Duodenal mucosa (tissue), 2 donors: ENCODE measurements around the gene SPG7.

Source experiments
- H3K27ac ChIP-seq: one replicate; pipeline ENCODE4 v1.7.0; 2013; ENCODE audit warnings: low read depth, low read length
- H3K27me3 ChIP-seq, 2 donors: one replicate each; pipeline ENCODE4 v1.7.0; 2013; ENCODE audit warnings: low read length in 2 of 2, control low read depth in 1 of 2; ENCODE audit not compliant: insufficient read depth in 2 of 2, control insufficient read depth in 1 of 2
- H3K36me3 ChIP-seq, 2 donors: one replicate each; pipeline ENCODE4 v1.7.0; 2013; ENCODE audit warnings: low read length in 2 of 2, control low read depth in 1 of 2; ENCODE audit not compliant: insufficient read depth in 2 of 2, control insufficient read depth in 1 of 2
- H3K4me1 ChIP-seq, 2 donors: one replicate each; pipeline ENCODE4 v1.7.0; 2013; ENCODE audit warnings: low read length in 2 of 2, control low read depth in 1 of 2; ENCODE audit not compliant: insufficient read depth in 2 of 2, control insufficient read depth in 1 of 2
- H3K4me3 ChIP-seq, 2 donors: one replicate each; pipeline ENCODE4 v1.7.0; 2013; ENCODE audit warnings: low read length in 2 of 2, low read depth in 1 of 2
- H3K9ac ChIP-seq, 2 donors: one replicate each; pipeline ENCODE4 v1.7.0; 2013; ENCODE audit warnings: low read length in 2 of 2, low read depth in 1 of 2
- H3K9me3 ChIP-seq, 2 donors: one replicate each; pipeline ENCODE4 v1.7.0; 2013; ENCODE audit warnings: low read length in 2 of 2, control low read depth in 1 of 2; ENCODE audit not compliant: control insufficient read depth in 1 of 2

Gene SPG7

DNA sequence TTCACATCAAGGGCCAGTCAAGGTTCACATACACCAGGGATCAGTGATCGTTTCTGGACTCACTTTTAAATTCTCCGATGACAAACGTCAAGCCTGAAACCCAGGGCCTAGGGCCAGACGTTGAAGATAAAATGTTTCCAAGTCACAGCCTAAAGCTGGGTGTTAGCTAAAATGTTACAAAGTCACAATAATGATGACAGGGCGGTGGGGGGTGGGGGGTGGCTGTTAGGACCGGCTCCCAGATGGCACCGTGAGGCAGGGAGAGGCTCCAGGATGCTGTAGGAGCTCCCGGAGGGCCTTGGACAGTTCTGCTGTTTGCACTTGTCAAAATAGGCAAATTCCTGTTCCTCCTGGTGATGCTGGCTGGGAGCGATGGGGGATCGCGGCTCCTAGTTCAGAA is 35.9 kb downstream of the SPG7 start:
- Histone ChIP-seq H3K27ac (no peak overlapping the region), H3K36me3 (peaks cover 14 to 46% of the 10 kb centered on the region in 2 donors), H3K9ac (peak overlapping the region in 1 of 2 donors; percentile 18), H3K4me1 (peaks cover 12 to 15% of the 10 kb centered on the region in 2 donors), H3K9me3 (no peaks in the 10 kb centered on the region), H3K4me3 (no peak overlapping the region), H3K27me3 (no peaks in the 10 kb centered on the region)

DNA sequence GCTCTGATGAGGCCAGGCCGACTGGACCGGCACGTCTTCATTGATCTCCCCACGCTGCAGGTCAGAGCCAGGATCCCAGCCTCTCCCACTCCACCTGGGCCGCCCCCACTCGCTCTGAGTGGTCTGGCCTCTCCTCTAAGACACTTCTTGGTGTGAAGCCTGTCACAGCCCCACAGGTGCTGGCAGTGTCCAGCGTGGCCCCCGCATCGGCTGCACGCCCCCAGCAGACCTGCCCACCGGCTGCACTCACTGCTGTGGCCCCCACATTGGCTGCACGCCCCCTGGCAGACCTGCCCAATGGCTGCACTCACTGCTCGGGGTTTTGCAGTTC is 36.5 kb downstream of the SPG7 start:
- Histone ChIP-seq H3K9ac (peak overlapping the region in 1 of 2 donors; percentile 18), H3K27me3 (no peaks in the 10 kb centered on the region), H3K36me3 (peaks cover 16 to 52% of the 10 kb centered on the region in 2 donors), H3K9me3 (no peaks in the 10 kb centered on the region), H3K27ac (no peak overlapping the region), H3K4me1 (peaks cover 12 to 15% of the 10 kb centered on the region in 2 donors), H3K4me3 (no peak overlapping the region)

DNA sequence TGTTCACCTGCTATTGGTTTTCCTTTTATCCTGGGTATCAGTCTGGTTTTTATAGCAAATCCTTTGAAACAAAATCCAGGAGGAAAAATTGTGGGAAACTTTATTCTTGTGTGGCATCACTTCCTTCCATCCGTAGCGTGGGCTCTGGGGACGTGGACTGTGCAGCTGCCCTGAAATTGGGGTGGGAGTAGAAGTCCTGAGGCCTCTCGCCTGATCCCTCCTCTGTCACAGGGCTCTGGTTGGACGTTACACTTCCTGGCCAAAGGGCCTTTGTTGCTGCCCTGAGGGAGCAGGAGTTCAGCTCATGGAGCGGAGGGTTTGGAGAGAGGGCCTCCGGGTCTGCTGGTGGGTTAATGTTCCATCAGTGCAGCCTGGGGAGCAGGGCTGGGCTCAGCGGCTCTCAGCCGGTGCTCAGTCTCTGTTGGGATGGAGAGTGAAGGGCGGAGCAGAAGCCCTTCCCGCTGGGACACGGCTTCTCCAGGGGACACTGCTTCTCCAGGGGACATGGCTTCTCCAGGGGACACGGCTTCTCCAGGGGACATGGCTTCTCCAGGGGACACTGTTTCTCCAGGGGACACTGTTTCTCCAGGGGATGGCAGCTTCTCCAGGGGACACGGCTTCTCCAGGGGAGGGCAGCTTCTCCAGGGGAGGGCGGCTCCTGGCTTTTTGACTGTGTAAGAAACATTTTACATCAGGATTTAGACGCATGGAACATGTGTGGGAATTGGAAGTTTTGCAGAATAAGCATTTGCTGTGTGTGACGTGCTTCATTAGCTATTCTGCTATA is 37.0 kb downstream of the SPG7 start:
- H3K4me3 ChIP-seq = no peak overlapping the region
- H3K9me3 ChIP-seq = no peaks in the 10 kb centered on the region
- peaks cover 16 to 56% of the 10 kb centered on the region in 2 donors for H3K36me3 ChIP-seq
- H3K9ac ChIP-seq = peak overlapping the region in 1 of 2 donors; percentile 25
- peaks cover 12 to 15% of the 10 kb centered on the region in 2 donors for H3K4me1 ChIP-seq
- no peak overlapping the region for H3K27ac ChIP-seq
- H3K27me3 ChIP-seq = no peaks in the 10 kb centered on the region

DNA sequence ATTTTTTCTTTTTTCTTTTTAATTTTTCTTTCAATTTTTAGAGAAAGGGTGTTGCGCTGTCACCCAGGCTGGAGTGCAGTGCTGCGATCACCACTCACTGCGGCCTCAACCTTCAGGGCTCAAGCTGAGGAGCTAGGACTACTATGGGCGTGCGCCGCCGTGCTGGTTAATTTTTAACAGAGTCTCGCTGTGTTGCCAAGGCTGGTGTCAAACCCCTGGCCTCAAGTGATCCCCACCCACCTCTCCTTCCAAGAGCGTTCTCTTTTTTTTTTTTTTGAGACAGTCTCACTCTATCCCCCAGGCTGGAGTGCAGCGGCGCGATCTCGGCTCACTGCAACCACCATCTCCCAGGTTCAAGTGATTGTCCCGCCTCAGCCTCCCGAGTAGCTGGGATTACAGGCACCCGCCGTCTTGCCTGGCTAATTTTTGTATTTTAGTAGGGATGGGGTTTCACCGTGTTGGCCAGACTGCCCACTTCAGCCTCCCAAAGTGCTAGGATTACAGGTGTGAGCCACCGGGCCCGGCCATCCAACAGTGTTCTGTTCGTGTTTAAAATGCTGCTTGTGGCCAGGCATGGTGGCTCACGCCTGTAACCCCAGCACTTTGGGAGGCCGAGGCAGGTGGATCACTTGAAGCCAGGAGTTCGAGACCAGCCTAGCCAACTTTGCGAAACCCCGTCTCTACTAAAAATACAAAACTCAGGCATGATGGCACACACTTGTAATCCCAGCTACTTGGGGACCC is 37.8 kb downstream of the SPG7 start:
- Histone ChIP-seq H3K9ac (no peak overlapping the region), H3K4me1 (peaks cover 12 to 15% of the 10 kb centered on the region in 2 donors), H3K4me3 (no peak overlapping the region), H3K9me3 (no peaks in the 10 kb centered on the region), H3K36me3 (peaks cover 21 to 63% of the 10 kb centered on the region in 2 donors), H3K27me3 (no peaks in the 10 kb centered on the region), H3K27ac (no peak overlapping the region)

DNA sequence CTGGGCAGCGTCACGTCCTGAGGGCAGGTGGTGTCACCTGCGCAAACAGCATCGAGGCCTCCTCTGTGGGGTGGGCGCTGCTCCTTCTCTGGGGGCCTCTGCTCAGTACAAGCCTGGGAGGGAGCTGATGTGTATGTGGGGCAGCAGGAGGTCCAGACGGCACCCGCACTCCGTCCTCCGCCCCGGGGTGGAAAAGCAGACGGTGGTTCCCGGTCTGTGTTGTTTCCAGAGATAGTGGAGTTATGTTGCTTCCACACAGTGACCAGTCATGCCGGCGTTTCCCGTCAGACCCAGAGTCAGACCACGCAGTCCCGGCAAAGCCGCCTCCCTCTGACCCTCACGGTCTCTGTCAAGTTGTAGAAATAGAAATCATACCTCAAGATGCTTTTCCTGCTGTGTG is 38.6 kb downstream of the SPG7 start:
- no peaks in the 10 kb centered on the region for H3K27me3 ChIP-seq
- no peak overlapping the region for H3K27ac ChIP-seq
- no peak overlapping the region for H3K9ac ChIP-seq
- peaks cover 12 to 15% of the 10 kb centered on the region in 2 donors for H3K4me1 ChIP-seq
- peaks cover 25 to 63% of the 10 kb centered on the region in 2 donors for H3K36me3 ChIP-seq
- no peaks in the 10 kb centered on the region for H3K9me3 ChIP-seq
- H3K4me3 ChIP-seq = no peak overlapping the region

DNA sequence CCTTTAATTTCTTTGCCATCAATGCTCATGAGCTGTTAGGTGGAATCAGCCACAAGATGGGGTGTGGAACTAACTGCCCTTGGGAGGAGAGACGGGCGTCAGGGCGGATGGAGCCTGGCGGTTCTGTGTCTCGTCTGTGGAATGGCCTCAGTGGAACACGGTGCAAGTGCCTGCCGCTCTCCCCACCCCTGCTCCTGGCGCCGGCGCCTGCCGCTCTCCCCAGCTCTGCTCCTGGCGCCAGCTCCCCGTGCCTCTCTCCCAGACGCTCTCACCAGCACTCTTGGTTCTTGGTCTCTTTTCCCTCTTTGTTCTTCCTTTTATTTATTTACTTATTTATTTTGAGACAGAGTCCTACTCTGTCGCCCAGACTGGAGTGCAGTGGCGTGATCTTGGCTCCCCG is 39.1 kb downstream of the SPG7 start:
- Histone ChIP-seq H3K27me3 (no peaks in the 10 kb centered on the region), H3K9ac (no peak overlapping the region), H3K27ac (no peak overlapping the region), H3K9me3 (no peaks in the 10 kb centered on the region), H3K36me3 (peaks cover 25 to 67% of the 10 kb centered on the region in 2 donors), H3K4me1 (peaks cover 12 to 15% of the 10 kb centered on the region in 2 donors), H3K4me3 (no peak overlapping the region)

DNA sequence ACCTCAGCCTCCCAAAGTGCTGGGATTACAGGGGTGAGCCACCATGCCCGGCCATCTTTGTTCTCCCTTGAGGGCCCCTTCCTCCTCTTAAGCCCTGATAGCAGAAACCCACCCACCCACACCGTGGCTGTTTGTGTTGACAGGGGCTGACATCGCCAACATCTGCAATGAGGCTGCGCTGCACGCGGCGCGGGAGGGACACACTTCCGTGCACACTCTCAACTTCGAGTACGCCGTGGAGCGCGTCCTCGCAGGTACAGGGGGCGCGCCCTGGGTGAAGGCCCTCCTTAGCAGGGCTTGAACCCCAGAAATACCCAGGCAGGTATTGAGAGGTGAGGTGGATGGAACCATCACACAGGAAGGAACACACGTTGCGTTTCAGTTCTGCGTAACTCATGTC is 39.7 kb downstream of the SPG7 start:
- Histone ChIP-seq H3K27me3 (no peaks in the 10 kb centered on the region), H3K27ac (no peak overlapping the region), H3K4me3 (no peak overlapping the region), H3K4me1 (peaks cover 12 to 15% of the 10 kb centered on the region in 2 donors), H3K9me3 (no peaks in the 10 kb centered on the region), H3K36me3 (peaks cover 25 to 73% of the 10 kb centered on the region in 2 donors), H3K9ac (no peak overlapping the region)

DNA sequence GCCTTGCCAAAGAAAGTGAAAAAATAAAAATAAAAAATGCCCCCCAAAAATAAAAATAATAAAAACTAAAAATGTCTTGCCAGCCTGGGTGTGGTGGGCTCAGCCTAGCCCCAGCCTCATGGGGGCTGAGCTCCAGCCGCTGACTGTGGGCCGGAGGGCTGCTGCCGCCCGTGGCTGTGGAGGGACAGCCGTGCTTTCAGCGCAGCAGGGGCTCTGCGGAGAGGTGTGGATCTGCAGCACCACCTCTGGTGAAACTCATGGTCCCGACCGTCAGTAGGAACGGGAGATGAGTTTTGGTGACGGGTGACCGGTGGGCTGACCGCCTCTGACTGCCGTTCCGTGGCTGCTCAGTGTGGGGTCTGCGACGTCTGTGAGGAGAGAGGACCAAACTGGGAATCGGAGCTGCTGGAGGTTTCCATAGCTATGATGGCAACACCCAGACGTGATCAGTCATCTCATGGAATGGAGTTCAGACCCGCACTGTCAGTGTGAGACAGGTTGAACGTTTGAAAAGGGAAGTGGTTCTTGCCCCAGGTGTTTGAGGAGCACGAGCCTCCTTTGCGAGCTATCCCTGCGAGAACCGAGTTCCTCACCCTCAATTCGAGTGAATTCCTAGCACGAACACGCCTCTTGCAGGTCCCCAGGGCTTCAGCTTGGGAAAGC is 40.3 kb downstream of the SPG7 start:
- no peak overlapping the region for H3K27ac ChIP-seq

DNA sequence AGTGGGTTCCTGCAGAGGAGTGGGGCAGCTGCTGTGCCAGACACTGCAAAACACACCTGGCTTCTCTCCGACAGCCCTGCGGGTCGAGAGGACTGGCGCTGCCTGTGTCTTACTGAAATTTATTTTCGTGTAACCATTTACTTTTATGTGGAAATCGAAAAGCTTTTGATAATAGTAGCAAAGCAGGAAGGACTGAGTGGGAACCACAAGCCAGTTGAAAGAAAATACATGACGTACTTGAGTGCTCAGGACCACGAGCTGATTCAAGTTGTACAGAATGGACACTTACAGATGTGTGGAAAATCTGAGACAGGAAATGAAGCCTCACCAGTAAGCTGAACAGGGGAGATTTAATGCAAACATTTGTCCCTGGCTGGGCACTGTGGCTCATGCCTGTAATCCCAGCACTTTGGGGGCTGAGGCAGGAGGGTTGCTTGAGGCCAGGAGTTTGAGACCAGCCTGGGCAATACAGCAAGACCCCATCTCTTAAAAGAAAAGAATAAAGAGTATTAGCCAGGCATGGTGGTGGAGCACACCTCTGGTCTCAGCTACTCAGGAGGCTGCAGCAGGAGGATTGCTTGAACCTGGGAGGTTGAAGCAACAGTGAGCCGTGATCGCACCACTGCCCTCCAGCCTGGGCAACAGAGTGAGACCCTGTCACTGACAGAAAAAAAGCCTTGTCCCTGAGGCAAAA is 41.0 kb downstream of the SPG7 start:
- no peak overlapping the region for H3K4me3 ChIP-seq
- H3K36me3 ChIP-seq = peaks cover 25 to 81% of the 10 kb centered on the region in 2 donors

More for the DNA sequence above, 40.3 kb downstream of the SPG7 start:
- Histone ChIP-seq H3K36me3 (peaks cover 25 to 79% of the 10 kb centered on the region in 2 donors), H3K9ac (no peak overlapping the region), H3K4me3 (no peak overlapping the region), H3K9me3 (no peaks in the 10 kb centered on the region), H3K27me3 (no peaks in the 10 kb centered on the region), H3K4me1 (peaks cover 12 to 15% of the 10 kb centered on the region in 2 donors)

More for the DNA sequence above, 41.0 kb downstream of the SPG7 start:
- Histone ChIP-seq H3K4me1 (peaks cover 12 to 15% of the 10 kb centered on the region in 2 donors), H3K27ac (no peak overlapping the region), H3K9ac (no peak overlapping the region), H3K27me3 (no peaks in the 10 kb centered on the region), H3K9me3 (no peaks in the 10 kb centered on the region)
